IPS-18c (cell line): ENCODE data around the gene ZFAND2B.

ENCODE experiments used
- H3K4me3 ChIP-seq: 2 replicates; pipeline ENCODE4 v1.7.0; 2013; ENCODE audit warnings: low read depth, mild to moderate bottlenecking, low read length, moderate library complexity; ENCODE audit not compliant: insufficient read depth
- H3K9me3 ChIP-seq: one replicate; pipeline ENCODE4 v1.6.1; 2013; ENCODE audit warnings: mild to moderate bottlenecking, low read length, moderate library complexity; ENCODE audit not compliant: control insufficient read depth, insufficient read depth

Gene ZFAND2B

GRCh38 chr2:219173176-219173575, 33.4 kb upstream of the ZFAND2B start:
- Histone ChIP-seq H3K4me3 (no peak overlapping the region), H3K9me3 (no peaks in the 10 kb centered on the region)

GRCh38 chr2:219174146-219174545, 32.4 kb upstream of the ZFAND2B start:
- Histone ChIP-seq H3K4me3 (no peak overlapping the region), H3K9me3 (no peaks in the 10 kb centered on the region)

- no peaks in the 10 kb centered on the region for H3K9me3 ChIP-seq
- no peak overlapping the region for H3K4me3 ChIP-seq
Observed at GRCh38 chr2:219174801-219175200, 31.8 kb upstream of the ZFAND2B start.

GRCh38 chr2:219175486-219175885, 31.1 kb upstream of the ZFAND2B start:
- Histone ChIP-seq H3K4me3 (0 out of 2 replicates have a peak overlapping the region, but pooled peaks have one; percentile 73), H3K9me3 (no peaks in the 10 kb centered on the region)

GRCh38 chr2:219175928-219176817, 30.4 kb upstream of the ZFAND2B start:
- H3K4me3 ChIP-seq, result peak overlapping the region; percentile 73

GRCh38 chr2:219176818-219177551, 29.6 kb upstream of the ZFAND2B start, which contains the start of gene CNPPD1:
CNPPD1 (minus strand) TSS chr2:219176925; CDS start chr2:219176828, 97 bp downstream.
- Histone ChIP-seq H3K4me3 (peak within 1 kb of the TSS; percentile 73), H3K9me3 (no peaks in the 10 kb centered on the region)

More at GRCh38 chr2:219175928-219176817, 30.4 kb upstream of the ZFAND2B start:
- no peaks in the 10 kb centered on the region for H3K9me3 ChIP-seq

GRCh38 chr2:219177552-219178376, 28.8 kb upstream of the ZFAND2B start, which contains the start of gene RETREG2:
RETREG2 (plus strand) TSS chr2:219178275; CDS start chr2:219178353, 78 bp downstream.
- H3K9me3 ChIP-seq, result no peaks in the 10 kb centered on the region

GRCh38 chr2:219178377-219179175, 28.0 kb upstream of the ZFAND2B start:
- H3K4me3 ChIP-seq, result peak overlapping the region; percentile 73
- no peaks in the 10 kb centered on the region for H3K9me3 ChIP-seq

More at GRCh38 chr2:219177552-219178376, 28.8 kb upstream of the ZFAND2B start, which contains the start of gene RETREG2:
- peak within 1 kb of the TSS; percentile 73 for H3K4me3 ChIP-seq

GRCh38 chr2:219179601-219180465, 26.7 kb upstream of the ZFAND2B start:
- no peaks in the 10 kb centered on the region for H3K9me3 ChIP-seq
- H3K4me3 ChIP-seq, result no peak overlapping the region

GRCh38 chr2:219180961-219181360, 25.6 kb upstream of the ZFAND2B start:
- H3K4me3 ChIP-seq, result no peak overlapping the region

GRCh38 chr2:219181531-219181930, 25.1 kb upstream of the ZFAND2B start:
- Histone ChIP-seq H3K9me3 (no peaks in the 10 kb centered on the region), H3K4me3 (no peak overlapping the region)

More at GRCh38 chr2:219180961-219181360, 25.6 kb upstream of the ZFAND2B start:
- H3K9me3 ChIP-seq, result no peaks in the 10 kb centered on the region

- no peaks in the 10 kb centered on the region for H3K9me3 ChIP-seq
- H3K4me3 ChIP-seq, result no peak overlapping the region
Observed at GRCh38 chr2:219182331-219183150, 24.0 kb upstream of the ZFAND2B start.

- H3K9me3 ChIP-seq, result no peaks in the 10 kb centered on the region
- no peak overlapping the region for H3K4me3 ChIP-seq
Observed at GRCh38 chr2:219183151-219183772, 23.3 kb upstream of the ZFAND2B start.

GRCh38 chr2:219184121-219184520, 22.5 kb upstream of the ZFAND2B start:
- H3K4me3 ChIP-seq, result no peak overlapping the region
- H3K9me3 ChIP-seq, result no peaks in the 10 kb centered on the region
